Smooth muscle cell (in vitro differentiated cells): ENCODE measurements around the gene EPHA5. TPM values are rescaled to one million over a fixed set of nuclear protein-coding genes. Genes with fewer than 3 reads are reported as not detected.

ENCODE experiments used
- DNase-seq: peaks from one replicate; lab custom pipeline; 2025; ENCODE audit not compliant: unreplicated experiment; lab: John Stamatoyannopoulos, UW
- H2AFZ ChIP-seq: fragments of 200-600 bp; sonication (generic); 2 replicates; pipeline ENCODE4 v1.6.0; 2016; ENCODE audit warnings: antibody characterized with exemption, low read depth, mild to moderate bottlenecking
- H3F3A ChIP-seq: fragments of 200-600 bp; sonication (generic); 2 replicates; pipeline ENCODE4 v1.6.0; 2017; ENCODE audit warnings: antibody characterized with exemption, low read depth
- H3K27ac ChIP-seq: fragments of 200-600 bp; sonication (generic); 2 replicates; pipeline ENCODE4 v1.5.1; 2016; ENCODE audit warnings: low read depth, mild to moderate bottlenecking
- H3K27me3 ChIP-seq: fragments of 200-600 bp; sonication (generic); 2 replicates; pipeline ENCODE4 v1.6.1; 2016; ENCODE audit warnings: low read depth, mild to moderate bottlenecking
- H3K36me3 ChIP-seq: fragments of 200-600 bp; sonication (generic); 2 replicates; pipeline ENCODE4 v1.5.1; 2016; ENCODE audit warnings: low read depth
- H3K4me1 ChIP-seq: fragments of 200-600 bp; sonication (generic); 2 replicates; pipeline ENCODE4 v1.5.1; 2016; ENCODE audit warnings: low read depth
- H3K4me2 ChIP-seq: fragments of 200-600 bp; sonication (generic); 2 replicates; pipeline ENCODE4 v1.6.0; 2016; ENCODE audit warnings: mild to moderate bottlenecking
- H3K4me3 ChIP-seq: fragments of 200-600 bp; sonication (generic); 2 replicates; pipeline ENCODE4 v1.5.1; 2016; ENCODE audit warnings: mild to moderate bottlenecking
- H3K79me2 ChIP-seq: fragments of 200-600 bp; sonication (generic); 2 replicates; pipeline ENCODE4 v1.6.0; 2016; ENCODE audit warnings: low read depth, mild to moderate bottlenecking
- H3K9ac ChIP-seq: fragments of 200-600 bp; sonication (generic); 2 replicates; pipeline ENCODE4 v1.6.0; 2016; ENCODE audit warnings: low read depth
- H3K9me3 ChIP-seq: fragments of 200-600 bp; sonication (generic); replicated peaks from 2 replicates; pipeline ENCODE4 v1.5.1; 2016; ENCODE audit warnings: low read depth
- H4K20me1 ChIP-seq: fragments of 200-600 bp; sonication (generic); 2 replicates; pipeline ENCODE4 v1.6.0; 2016; ENCODE audit warnings: low read depth
- CTCF ChIP-seq: fragments of 200-600 bp; sonication (generic); IDR thresholded peaks from 2 replicates; pipeline ENCODE4 v1.5.1; 2017; ENCODE audit warnings: borderline replicate concordance, mild to moderate bottlenecking, antibody characterized with exemption; ENCODE audit not compliant: insufficient read depth, poor library complexity, severe bottlenecking
- WGBS: methylation state at CpG from one replicate; pipeline ENCODE4 v1.1.7; 2016; ENCODE audit warnings: low lambda C conversion rate; 5-methylcytosine and 5-hydroxymethylcytosine counted together
- polyA plus RNA-seq: library from polyadenylated mRNA; unstranded; fragments of >200 nt; fragmentation: Nextera tagmentation; extraction: Ambion mirVana; gene quantifications from 2 replicates; pipeline ENCODE4 v1.2.1, GENCODE V29; 2016
- total RNA-seq: library from RNA; depleted of rRNA; stranded (reverse); fragments of >200 nt; gene quantifications from 2 replicates; pipeline ENCODE4 v1.2.3, GENCODE V29; 2014

EPHA5 gene
- total and polyA plus RNA-seq, 2 experiments from 2014 or later = 0.04 TPM; not detected in 1

- TF ChIP-seq CTCF = no peak
- 91% methylated on average over 6 of the region's 6 CpGs for WGBS
- H3K4me3 ChIP-seq = no peak overlapping the region
- no peak overlapping the region for H3K27ac ChIP-seq
- no peak for DNase-seq
- H3K4me2 ChIP-seq = no peak overlapping the region
- no peaks in the 10 kb centered on the region for H3K79me2 ChIP-seq
- H3K36me3 ChIP-seq = no peaks in the 10 kb centered on the region
- H3F3A ChIP-seq = no peaks in the 10 kb centered on the region
- H2AFZ ChIP-seq = no peak overlapping the region
- no peaks in the 10 kb centered on the region for H3K9me3 ChIP-seq
- no peaks in the 10 kb centered on the region for H4K20me1 ChIP-seq
- no peaks in the 10 kb centered on the region for H3K27me3 ChIP-seq
- no peak overlapping the region for H3K9ac ChIP-seq
- H3K4me1 ChIP-seq = no peaks in the 10 kb centered on the region
Observed at GRCh38 chr4:65383589-65384305, 286.5 kb downstream of the EPHA5 start.

- 58% methylated on average over 1 of the region's 1 CpG for WGBS
- Histone ChIP-seq H3K27me3 (no peaks in the 10 kb centered on the region), H3K4me3 (no peak overlapping the region), H3K9me3 (no peaks in the 10 kb centered on the region), H4K20me1 (no peaks in the 10 kb centered on the region), H2AFZ (no peak overlapping the region), H3K4me1 (no peaks in the 10 kb centered on the region), H3K9ac (no peak overlapping the region), H3F3A (no peaks in the 10 kb centered on the region), H3K27ac (no peak overlapping the region), H3K79me2 (no peaks in the 10 kb centered on the region), H3K4me2 (no peak overlapping the region), H3K36me3 (no peaks in the 10 kb centered on the region)
- DNase-seq = no peak
- no peak for TF ChIP-seq CTCF
Observed at GRCh38 chr4:65381648-65382047, 288.6 kb downstream of the EPHA5 start.

GRCh38 chr4:65370709-65371108 lies 299.6 kb downstream of the EPHA5 start:
- Histone ChIP-seq H3K27me3 (no peaks in the 10 kb centered on the region), H3K4me3 (no peak overlapping the region), H3F3A (no peaks in the 10 kb centered on the region), H3K79me2 (no peaks in the 10 kb centered on the region), H3K27ac (no peak overlapping the region), H3K4me2 (no peak overlapping the region), H4K20me1 (no peaks in the 10 kb centered on the region), H3K4me1 (no peaks in the 10 kb centered on the region), H3K9ac (no peak overlapping the region), H2AFZ (no peak overlapping the region), H3K36me3 (no peaks in the 10 kb centered on the region), H3K9me3 (no peaks in the 10 kb centered on the region)
- 83% methylated on average over 3 of the region's 3 CpGs for WGBS
- DNase-seq = no peak
- TF ChIP-seq CTCF = no peak

GRCh38 chr4:65367306-65367705 lies 303.0 kb downstream of the EPHA5 start:
- Histone ChIP-seq H2AFZ (no peak overlapping the region), H3K4me2 (no peak overlapping the region), H3K27ac (no peak overlapping the region), H3K9ac (no peak overlapping the region), H3K79me2 (no peaks in the 10 kb centered on the region), H3K27me3 (no peaks in the 10 kb centered on the region), H3K36me3 (no peaks in the 10 kb centered on the region), H3K9me3 (no peaks in the 10 kb centered on the region), H3K4me1 (no peaks in the 10 kb centered on the region), H4K20me1 (no peaks in the 10 kb centered on the region), H3K4me3 (no peak overlapping the region), H3F3A (no peaks in the 10 kb centered on the region)
- TF ChIP-seq CTCF = no peak
- WGBS = 62% methylated on average over 1 of the region's 1 CpG
- DNase-seq = no peak
